HCT116 (cell line): Measurements from ENCODE around the gene PEBP1. TPM values are rescaled to one million over a fixed set of nuclear protein-coding genes. Genes with fewer than 3 reads are reported as not detected.
"Not testable (repeated sequence)": the region's sequence is repeated elsewhere in the genome, so short reads cannot be mapped to it uniquely, and the experiment has no call there.

Source experiments
- ATAC-seq: fragments of 200-7000 bp; cut with Tn5 transposase; 2 replicates; pipeline ENCODE4 v1.9.1; 2020; ENCODE audit warnings: mild to moderate bottlenecking, moderate library complexity
- BruUV-seq: library from RNA; stranded (reverse); fragments of 400-500 nt; replicated peaks from 2 replicates; lab custom pipeline; 2021; lab: Mats Ljungman, UMichigan
- CTCF ChIA-PET: fragments of 300-600 bp; sonication (Branson Sonifier 250); formaldehyde crosslinking; loops from one replicate; lab custom pipeline; 2021; ENCODE audit warnings: antibody characterized with exemption; lab: Charles Lee
- POLR2A ChIA-PET: fragments of 300-600, 350-600 bp; sonication (Branson Sonifier 250); formaldehyde crosslinking; loops from one replicate; lab custom pipeline; 2021; ENCODE audit warnings: antibody characterized with exemption; lab: Charles Lee
- RAD21 ChIA-PET, 2 experiments: fragments of 300-600 bp; sonication (Branson Sonifier 250); formaldehyde crosslinking; loops; one replicate each; lab custom pipeline; 2023; ENCODE audit warnings: low total read pairs in 2 of 2; ENCODE audit not compliant: uncharacterized antibody in 2 of 2, unreplicated experiment in 2 of 2, low non-redundant PET in 1 of 2; lab: Charles Lee
- DNase-seq: peaks from one replicate; pipeline ENCODE4 v3.0.0-alpha.2; 2010; ENCODE audit warnings: low read depth, low spot score
- H2AFZ ChIP-seq: fragments of 200-600 bp; shearing (Covaris generic), sonication (generic); 2 replicates; pipeline ENCODE4 v1.6.1; 2017; ENCODE audit warnings: low read depth, mixed run types, mixed read lengths, antibody characterized with exemption, low read length; ENCODE audit not compliant: poor library complexity, severe bottlenecking
- H3K27ac ChIP-seq: 2 replicates; pipeline ENCODE4 v1.5.1; 2012; ENCODE audit warnings: low read depth, low read length
- H3K27me3 ChIP-seq: fragments of 200-600 bp; sonication (generic); 2 replicates; pipeline ENCODE4 v1.6.1; 2016; ENCODE audit warnings: mixed run types, low read length, mixed read lengths; ENCODE audit not compliant: insufficient read depth
- H3K36me3 ChIP-seq, 2 experiments: fragments of 200-500 bp in 1 of 2; fragments of 200-600 bp in 1 of 2; sonication (Bioruptor generic) in 1 of 2; sonication (generic) in 1 of 2; 2 replicates each; pipeline versions ENCODE4 v1.5.1 to v1.6.1; 2014 to 2016; ENCODE audit warnings: low read length in 2 of 2, inconsistent platforms in 1 of 2, mixed read lengths in 1 of 2, mixed run types in 1 of 2; ENCODE audit not compliant: insufficient read depth in 2 of 2, control insufficient read depth in 1 of 2
- H3K4me1 ChIP-seq, 2 experiments: fragments of 200-600 bp in 1 of 2; sonication (generic) in 1 of 2; 2 replicates each; pipeline versions ENCODE4 v1.5.1 to v1.6.1; 2012 to 2017; ENCODE audit warnings: low read length in 2 of 2, inconsistent platforms in 1 of 2, mild to moderate bottlenecking in 1 of 2, mixed read lengths in 1 of 2, mixed run types in 1 of 2, moderate library complexity in 1 of 2; ENCODE audit not compliant: insufficient read depth in 2 of 2, control insufficient read depth in 1 of 2
- H3K4me2 ChIP-seq: fragments of 200-600 bp; sonication (generic); 2 replicates; pipeline ENCODE4 v1.6.1; 2017; ENCODE audit warnings: mixed run types, low read length, mixed read lengths
- H3K4me3 ChIP-seq, 2 experiments: fragments of 200-600 bp in 1 of 2; sonication (generic) in 1 of 2; replicated peaks in 1 of 2; 2 replicates each; pipeline ENCODE4 v1.5.1; 2011 to 2016; ENCODE audit warnings: low read length in 2 of 2, control low read depth in 1 of 2, low read depth in 1 of 2, mild to moderate bottlenecking in 1 of 2, mixed read lengths in 1 of 2, mixed run types in 1 of 2
- H3K79me2 ChIP-seq: fragments of 200-600 bp; sonication (generic); 2 replicates; pipeline ENCODE4 v1.6.1; 2017; ENCODE audit warnings: mild to moderate bottlenecking, mixed run types, low read length, moderate library complexity, mixed read lengths; ENCODE audit not compliant: insufficient read depth
- H3K9ac ChIP-seq: fragments of 200-600 bp; sonication (generic); 2 replicates; pipeline ENCODE4 v1.6.1; 2016; ENCODE audit warnings: low read length, mixed read lengths
- H3K9me2 ChIP-seq: fragments of 200-600 bp; sonication (generic), shearing (Covaris generic); 2 replicates; pipeline ENCODE4 v1.6.1; 2017; ENCODE audit warnings: mixed run types, mild to moderate bottlenecking, moderate library complexity; ENCODE audit not compliant: insufficient read depth
- H3K9me3 ChIP-seq, 2 experiments: fragments of 200-500 bp in 1 of 2; fragments of 200-600 bp in 1 of 2; sonication (Bioruptor generic) in 1 of 2; sonication (generic) in 1 of 2; 2 replicates each; pipeline ENCODE4 v1.6.1; 2014 to 2017; ENCODE audit warnings: low read length in 2 of 2, mixed read lengths in 2 of 2, inconsistent platforms in 1 of 2, low read depth in 1 of 2, mild to moderate bottlenecking in 1 of 2, mixed run types in 1 of 2, moderate library complexity in 1 of 2; ENCODE audit not compliant: control insufficient read depth in 1 of 2, insufficient read depth in 1 of 2
- H4K20me1 ChIP-seq: fragments of 200-600 bp; sonication (generic), shearing (Covaris generic); 2 replicates; pipeline ENCODE4 v1.6.1; 2017; ENCODE audit warnings: mixed run types, mild to moderate bottlenecking, moderate library complexity; ENCODE audit not compliant: insufficient read depth
- EGR1 ChIP-seq: IDR thresholded peaks from 2 replicates; pipeline ENCODE4 v1.6.1; 2012; ENCODE audit warnings: low read depth
- POLR2A ChIP-seq: IDR thresholded peaks from 2 replicates; pipeline ENCODE4 v1.7.0; 2011; ENCODE audit warnings: borderline replicate concordance; ENCODE audit not compliant: insufficient read depth, insufficient read length; ENCODE audit errors: extremely low read depth
- POLR2AphosphoS5 ChIP-seq: IDR thresholded peaks from 2 replicates; pipeline ENCODE4 v1.6.1; 2011; ENCODE audit warnings: mild to moderate bottlenecking, low read depth, low read length, moderate library complexity
- RAD21 ChIP-seq: IDR thresholded peaks from 2 replicates; pipeline ENCODE4 v1.6.1; 2012; ENCODE audit warnings: low read depth, mild to moderate bottlenecking
- TCF7L2 ChIP-seq: IDR thresholded peaks from 2 replicates; pipeline ENCODE4 v1.7.0; 2011; ENCODE audit warnings: borderline replicate concordance, inconsistent platforms; ENCODE audit not compliant: insufficient read depth, insufficient read length; ENCODE audit errors: extremely low read depth
- ZFX ChIP-seq: fragments of 450-650 bp; IDR thresholded peaks from 2 replicates; pipeline ENCODE4 v1.6.1; 2017
- intact Hi-C: fragments of 100-400 bp; cut with micrococcal nuclease; formaldehyde crosslinking; loops from 2 replicates; pipeline ENCODE4 v1.10.0; 2022
- total RNA-seq: library from RNA; stranded (reverse); gene quantifications from one replicate; pipeline ENCODE4 v1.2.1, GENCODE V29; 2021; ENCODE audit not compliant: unreplicated experiment
- TF ChIP-seq, protein P1 (sequence below): IDR thresholded peaks from 2 replicates; pipeline ENCODE4 v1.6.1; 2012

The PEBP1 gene
- total RNA-seq, 1 experiment from 2014 or later, result 220 TPM

DNA sequence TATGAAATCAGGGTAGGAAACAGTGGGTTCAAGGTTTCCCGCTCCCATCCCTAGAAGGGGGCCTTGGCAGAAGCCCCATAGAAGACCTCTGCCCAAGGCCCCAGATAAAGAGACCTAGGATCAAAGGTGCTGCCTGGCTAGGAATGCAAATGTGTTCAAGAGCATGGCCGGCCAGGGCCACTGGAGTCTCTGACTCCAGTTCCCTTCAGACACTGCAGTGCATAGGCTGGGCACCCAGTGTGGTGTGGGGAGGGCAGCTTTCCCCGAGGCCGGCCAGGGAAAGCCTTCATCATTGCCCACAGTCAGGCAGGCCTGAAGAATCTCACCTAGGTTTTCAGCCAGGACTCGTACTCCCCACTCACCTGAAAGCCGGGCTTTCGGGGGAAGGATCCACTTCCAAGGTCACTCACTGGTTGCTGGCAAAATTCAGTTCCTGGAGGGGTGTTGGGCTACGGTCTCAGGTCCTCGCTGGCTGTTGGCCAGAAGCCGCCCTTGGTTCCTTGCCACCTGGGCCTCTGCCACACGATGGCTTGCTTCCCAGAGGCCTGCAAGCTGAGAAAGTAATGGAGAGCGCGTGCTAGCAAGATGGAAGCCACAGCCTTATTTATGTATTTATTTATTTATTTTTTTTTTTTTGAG is 9.7 kb upstream of the PEBP1 start (continued):
- TF ChIP-seq POLR2AphosphoS5 (no peak), ZFX (no peak), RAD21 (no peak), POLR2A (no peak)
- TF ChIP-seq, protein P1, sequence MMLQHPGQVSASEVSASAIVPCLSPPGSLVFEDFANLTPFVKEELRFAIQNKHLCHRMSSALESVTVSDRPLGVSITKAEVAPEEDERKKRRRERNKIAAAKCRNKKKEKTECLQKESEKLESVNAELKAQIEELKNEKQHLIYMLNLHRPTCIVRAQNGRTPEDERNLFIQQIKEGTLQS, result no peak
- TF ChIP-seq, all 23 proteins: peak for 0

DNA sequence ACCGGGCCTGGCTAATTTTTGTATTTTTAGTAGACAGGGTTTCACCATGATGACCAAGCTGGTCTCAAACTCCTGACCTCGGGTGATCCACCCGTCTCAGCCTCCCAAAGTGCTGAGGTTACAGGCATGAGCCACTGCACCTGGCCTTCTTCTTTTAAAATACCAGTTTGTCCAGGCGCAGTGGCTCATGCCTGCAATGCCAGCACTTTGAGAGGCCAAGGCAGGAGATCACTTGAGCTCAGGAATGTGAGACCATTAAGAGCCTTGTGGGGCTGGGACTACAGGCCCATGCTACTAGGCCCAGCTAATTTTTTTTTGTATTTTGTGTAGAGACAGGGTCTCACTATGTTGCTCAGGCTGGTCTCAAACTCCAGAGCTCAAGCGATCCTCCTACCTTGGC is 8.1 kb upstream of the PEBP1 start:
- DNase-seq, result no peak
- no TSS peak for BruUV-seq
- H3K79me2 ChIP-seq, result no peaks in the 10 kb centered on the region
- H3K9ac ChIP-seq, result no peak overlapping the region
- H3K9me3 ChIP-seq, result no peaks in the 10 kb centered on the region
- ChIA-PET POLR2A (no interaction called here), CTCF (no interaction called here), RAD21 (no interaction called here)
- no peaks in the 10 kb centered on the region for H3K27me3 ChIP-seq
- no peak overlapping the region for H3K4me2 ChIP-seq
- TF ChIP-seq RAD21 (no peak), TCF7L2 (no peak), ZFX (no peak), EGR1 (no peak)
- H3K9me2 ChIP-seq, result no peaks in the 10 kb centered on the region
- H3K4me1 ChIP-seq, result peaks cover 15 to 19% of the 10 kb centered on the region in 2 experiments
- no peak overlapping the region for H3K4me3 ChIP-seq
- intact Hi-C loops, result no loop called here
- no peak overlapping the region for H2AFZ ChIP-seq
- H4K20me1 ChIP-seq, result no peaks in the 10 kb centered on the region
- no peaks in the 10 kb centered on the region for H3K36me3 ChIP-seq
- ATAC-seq, result no peak
- H3K27ac ChIP-seq, result no peak overlapping the region

DNA sequence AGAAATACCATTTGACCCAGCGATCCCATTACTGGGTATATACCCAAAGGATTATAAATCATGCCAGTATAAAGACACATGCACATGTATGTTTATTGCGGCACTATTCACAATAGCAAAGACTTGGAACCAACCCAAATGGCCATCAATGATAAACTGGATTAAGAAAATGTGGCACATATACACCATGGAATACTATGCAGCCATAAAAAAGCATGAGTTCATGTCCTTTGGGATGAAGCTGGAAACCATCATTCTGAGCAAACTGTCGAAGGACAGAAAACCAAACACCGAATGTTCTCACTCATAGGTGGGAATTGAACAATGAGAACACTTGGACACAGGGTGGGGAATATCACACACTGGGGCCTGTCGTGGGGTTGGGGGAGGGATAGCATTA is 6.5 kb upstream of the PEBP1 start:
- BruUV-seq, result not testable (repeated sequence)

More for the DNA sequence above, 6.5 kb upstream of the PEBP1 start:
- H3K79me2 ChIP-seq, RAD21 ChIA-PET, ATAC-seq, DNase-seq, CTCF ChIA-PET, H4K20me1 ChIP-seq, H3K36me3 ChIP-seq, intact Hi-C loops, H3K9ac ChIP-seq, H3K9me2 ChIP-seq, H2AFZ ChIP-seq, H3K27ac ChIP-seq, H3K27me3 ChIP-seq, H3K4me3 ChIP-seq, H3K9me3 ChIP-seq, H3K4me2 ChIP-seq: not testable (repeated sequence)
- H3K4me1 ChIP-seq, result peaks cover 15 to 19% of the 10 kb centered on the region in 2 experiments
- POLR2A ChIA-PET, result interaction anchor here (1.0 kb wide), 1 partner anchor 8 kb away, joined by 3 read pairs; no protein-coding TSS in a partner anchor
